SH-SY5Y (cell line): Measurements from ENCODE around the gene HACL1.

ENCODE experiments used
- GATA2 ChIP-seq: IDR thresholded peaks from 2 replicates; pipeline ENCODE4 v1.6.1; 2011; ENCODE audit warnings: mild to moderate bottlenecking, low read depth, low read length
- GATA3 ChIP-seq: IDR thresholded peaks from 2 replicates; pipeline ENCODE4 v1.6.1; 2011; ENCODE audit warnings: low read depth, mild to moderate bottlenecking, low read length, moderate library complexity

DNA sequence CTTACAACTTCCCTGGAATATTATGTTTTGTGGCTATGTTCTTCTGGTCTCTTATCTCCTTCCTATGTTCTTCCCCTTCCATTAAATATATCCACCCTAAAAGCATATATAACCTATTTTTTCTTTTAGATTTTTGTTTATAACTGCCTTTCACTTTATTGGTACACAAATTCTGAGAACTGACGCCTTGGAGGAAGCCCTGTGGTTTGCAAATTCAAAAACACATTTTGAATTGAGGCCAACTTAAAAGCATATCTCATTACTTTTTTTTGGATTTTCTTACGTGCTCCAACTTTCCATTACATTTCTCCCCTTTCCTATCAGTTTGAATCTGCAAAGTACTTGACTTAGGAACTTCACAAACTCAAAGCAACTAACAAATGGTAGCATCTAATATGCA is 64.5 kb downstream of the HACL1 start:
- no peak for TF ChIP-seq GATA2
- no peak for TF ChIP-seq GATA3
